ENCODE data around the gene HOXB7. TPM values are rescaled to one million over a fixed set of nuclear protein-coding genes. Genes with fewer than 3 reads are reported as not detected.
A peak's percentile ranks its signal among the peaks of the same experiment; 100 is the strongest.

HOXB7 gene
- total RNA-seq, 2 experiments from 2014 or later: 9.2 to 16.3 TPM

DNA sequence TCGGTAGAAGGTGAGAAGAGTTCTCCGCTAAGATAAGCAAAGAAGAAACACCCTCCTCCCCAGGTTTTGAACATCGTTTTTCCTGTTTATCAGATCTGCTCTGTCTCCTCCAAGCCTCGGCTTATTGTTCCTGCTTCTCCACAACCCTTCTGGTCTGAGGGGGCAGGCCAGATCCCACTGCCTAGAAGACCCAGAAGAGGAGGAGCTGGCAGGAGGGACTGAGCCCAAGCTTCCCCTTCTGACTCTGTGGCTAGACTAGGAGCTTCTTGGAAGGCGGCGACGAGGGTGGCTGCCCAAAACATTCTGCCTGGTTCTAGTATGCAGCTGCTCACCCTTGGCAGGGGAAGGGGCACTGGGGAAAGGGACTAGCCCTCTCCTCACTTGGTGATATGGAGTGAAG is 12.1 kb downstream of the HOXB7 start:
- no TSS peak for BruUV-seq (replicated peaks)
- intact Hi-C loops (cut with micrococcal nuclease; ENCODE audit: unreplicated experiment): loop anchor here (10.0 kb wide), 1 partner anchor 334 kb away; no protein-coding TSS in a partner anchor

DNA sequence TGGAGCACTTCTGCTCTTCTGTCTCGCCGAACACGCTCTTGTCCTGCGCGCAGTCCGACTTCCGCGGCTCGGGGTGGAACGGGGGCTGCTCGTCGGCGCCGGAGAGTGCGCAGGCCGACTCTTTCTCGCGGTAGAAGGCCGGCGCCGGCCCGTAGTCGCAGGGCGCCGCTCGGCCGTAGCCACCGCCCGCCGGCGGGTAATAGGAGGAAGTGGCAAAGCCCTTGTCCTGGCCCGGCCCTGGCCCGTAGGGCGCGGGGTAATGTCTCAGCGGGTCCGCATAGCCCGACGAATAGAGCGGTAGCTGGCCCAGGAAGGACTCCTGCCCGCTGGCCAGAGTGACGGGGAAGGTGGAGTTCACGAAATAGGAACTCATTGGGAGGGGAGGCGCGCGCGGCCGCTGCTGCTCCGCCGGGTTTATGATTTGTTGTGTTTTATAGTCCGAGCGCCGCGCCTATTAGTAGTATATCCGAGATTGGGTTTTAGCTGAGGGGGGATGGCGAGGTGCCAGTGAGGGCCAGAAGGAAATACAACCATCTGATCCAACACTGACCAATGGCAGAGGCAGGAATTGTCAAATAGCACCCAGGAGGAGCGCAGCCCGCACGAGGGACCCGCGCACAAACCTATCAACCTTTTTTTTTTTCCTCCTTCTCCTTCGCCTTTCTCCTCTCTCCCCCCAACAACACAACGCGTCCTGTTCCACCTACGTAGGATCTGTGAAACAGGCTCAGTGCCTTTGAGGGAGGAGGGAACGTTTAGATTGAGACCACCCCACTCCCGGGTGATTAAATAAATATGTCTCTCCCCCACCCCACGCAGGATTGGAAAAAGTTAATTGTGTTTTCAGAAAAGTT is 12.8 kb downstream of the HOXB7 start:
- peak; percentile 55 for DNase-seq (ENCODE audit: low spot score)
- no TSS peak for BruUV-seq (replicated peaks)
- ChIA-PET CTCF (ENCODE audit: unreplicated experiment) (no interaction called here), POLR2A (no interaction called here)
- no peak overlapping the region for H3K27ac ChIP-seq (ENCODE audit: low read depth, low read length, poor library complexity, severe bottlenecking)
- H3K4me1 ChIP-seq (ENCODE audit: insufficient read depth, low read length, poor library complexity, severe bottlenecking): peaks cover 6% of the 10 kb centered on the region
- TF ChIP-seq EZH2phosphoT487 (IDR thresholded peaks at IDR 0.05; ENCODE audit: borderline replicate concordance, low read depth, low read length): peak; percentile 99
- TF ChIP-seq, protein P1, sequence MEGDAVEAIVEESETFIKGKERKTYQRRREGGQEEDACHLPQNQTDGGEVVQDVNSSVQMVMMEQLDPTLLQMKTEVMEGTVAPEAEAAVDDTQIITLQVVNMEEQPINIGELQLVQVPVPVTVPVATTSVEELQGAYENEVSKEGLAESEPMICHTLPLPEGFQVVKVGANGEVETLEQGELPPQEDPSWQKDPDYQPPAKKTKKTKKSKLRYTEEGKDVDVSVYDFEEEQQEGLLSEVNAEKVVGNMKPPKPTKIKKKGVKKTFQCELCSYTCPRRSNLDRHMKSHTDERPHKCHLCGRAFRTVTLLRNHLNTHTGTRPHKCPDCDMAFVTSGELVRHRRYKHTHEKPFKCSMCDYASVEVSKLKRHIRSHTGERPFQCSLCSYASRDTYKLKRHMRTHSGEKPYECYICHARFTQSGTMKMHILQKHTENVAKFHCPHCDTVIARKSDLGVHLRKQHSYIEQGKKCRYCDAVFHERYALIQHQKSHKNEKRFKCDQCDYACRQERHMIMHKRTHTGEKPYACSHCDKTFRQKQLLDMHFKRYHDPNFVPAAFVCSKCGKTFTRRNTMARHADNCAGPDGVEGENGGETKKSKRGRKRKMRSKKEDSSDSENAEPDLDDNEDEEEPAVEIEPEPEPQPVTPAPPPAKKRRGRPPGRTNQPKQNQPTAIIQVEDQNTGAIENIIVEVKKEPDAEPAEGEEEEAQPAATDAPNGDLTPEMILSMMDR (conservative IDR thresholded peaks at IDR 0.05; ENCODE audit: low read length): no peak
- H3K4me2 ChIP-seq (ENCODE audit: low read length): peak overlapping the region; percentile 60
- no peaks in the 10 kb centered on the region for H3K9me2 ChIP-seq (ENCODE audit: insufficient read depth, low read length)
- H2AFZ ChIP-seq (ENCODE audit: low read length): peak overlapping the region; percentile 40
- H4K20me1 ChIP-seq (ENCODE audit: insufficient read depth, low read length): no peaks in the 10 kb centered on the region
- no peaks in the 10 kb centered on the region for H3K9me3 ChIP-seq (ENCODE audit: low read length)
- H3K4me3 ChIP-seq (ENCODE audit: low read depth, low read length, poor library complexity, severe bottlenecking): peak overlapping the region; percentile 57
- intact Hi-C loops (cut with micrococcal nuclease; ENCODE audit: unreplicated experiment): loop anchor here (10.0 kb wide), 1 partner anchor 333 kb away; no protein-coding TSS in a partner anchor
- no peaks in the 10 kb centered on the region for H3K36me3 ChIP-seq (ENCODE audit: insufficient read depth, low read length)
- no peaks in the 10 kb centered on the region for H3K79me2 ChIP-seq (ENCODE audit: insufficient read depth, low read depth, low read length)

More for the DNA sequence above, 12.1 kb downstream of the HOXB7 start:
- Histone ChIP-seq H4K20me1 (ENCODE audit: insufficient read depth, low read length) (no peaks in the 10 kb centered on the region), H3K4me3 (ENCODE audit: low read depth, low read length, poor library complexity, severe bottlenecking) (no peak overlapping the region), H3K9me3 (ENCODE audit: low read length) (no peaks in the 10 kb centered on the region), H3K4me1 (ENCODE audit: insufficient read depth, low read length, poor library complexity, severe bottlenecking) (peaks cover 6% of the 10 kb centered on the region), H3K4me2 (ENCODE audit: low read length) (no peak overlapping the region), H2AFZ (ENCODE audit: low read length) (no peak overlapping the region), H3K9me2 (ENCODE audit: insufficient read depth, low read length) (no peaks in the 10 kb centered on the region), H3K36me3 (ENCODE audit: insufficient read depth, low read length) (no peaks in the 10 kb centered on the region), H3K79me2 (ENCODE audit: insufficient read depth, low read depth, low read length) (no peaks in the 10 kb centered on the region), H3K27ac (ENCODE audit: low read depth, low read length, poor library complexity, severe bottlenecking) (no peak overlapping the region)
- CTCF ChIA-PET (ENCODE audit: unreplicated experiment): no interaction called here
- DNase-seq (ENCODE audit: low spot score): no peak
- TF ChIP-seq, protein P1 (conservative IDR thresholded peaks at IDR 0.05; ENCODE audit: low read length): no peak
- no peak for TF ChIP-seq EZH2phosphoT487 (IDR thresholded peaks at IDR 0.05; ENCODE audit: borderline replicate concordance, low read depth, low read length)
- POLR2A ChIA-PET: interaction anchor here (0.6 kb wide), 1 partner anchor 51 kb away, joined by 3 read pairs; no protein-coding TSS in a partner anchor

DNA sequence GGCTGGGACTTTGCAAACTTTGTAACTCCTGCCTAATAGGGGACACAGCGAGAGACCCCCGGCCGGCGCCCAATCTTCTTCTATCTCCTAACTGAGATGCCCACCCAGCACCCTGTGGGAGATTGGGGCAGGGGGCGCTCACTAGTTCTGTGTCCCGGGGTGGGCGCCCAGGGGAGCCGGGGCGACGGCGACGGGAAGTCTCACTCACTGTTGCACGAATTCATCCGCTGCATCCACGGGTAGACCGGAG is 13.4 kb downstream of the HOXB7 start:
- Histone ChIP-seq H4K20me1 (ENCODE audit: insufficient read depth, low read length) (no peaks in the 10 kb centered on the region), H3K9me3 (ENCODE audit: low read length) (no peaks in the 10 kb centered on the region), H3K4me2 (ENCODE audit: low read length) (peak overlapping the region; percentile 60), H3K36me3 (ENCODE audit: insufficient read depth, low read length) (no peaks in the 10 kb centered on the region), H3K27ac (ENCODE audit: low read depth, low read length, poor library complexity, severe bottlenecking) (no peak overlapping the region), H3K4me1 (ENCODE audit: insufficient read depth, low read length, poor library complexity, severe bottlenecking) (peaks cover 6% of the 10 kb centered on the region), H3K79me2 (ENCODE audit: insufficient read depth, low read depth, low read length) (no peaks in the 10 kb centered on the region), H2AFZ (ENCODE audit: low read length) (peak overlapping the region; percentile 40), H3K9me2 (ENCODE audit: insufficient read depth, low read length) (no peaks in the 10 kb centered on the region), H3K4me3 (ENCODE audit: low read depth, low read length, poor library complexity, severe bottlenecking) (peak overlapping the region; percentile 57)
- no peak for TF ChIP-seq EZH2phosphoT487 (IDR thresholded peaks at IDR 0.05; ENCODE audit: borderline replicate concordance, low read depth, low read length)
- TF ChIP-seq, protein P1 (conservative IDR thresholded peaks at IDR 0.05; ENCODE audit: low read length): no peak
- DNase-seq (ENCODE audit: low spot score): no peak
- ChIA-PET CTCF (ENCODE audit: unreplicated experiment) (no interaction called here), POLR2A (no interaction called here)
- no TSS peak for BruUV-seq (replicated peaks)
- intact Hi-C loops (cut with micrococcal nuclease; ENCODE audit: unreplicated experiment): loop anchor here (10.0 kb wide), 1 partner anchor 333 kb away; no protein-coding TSS in a partner anchor

All from OCI-LY7 (cell line).